GM21390 (cell line): ENCODE measurements around the gene ARHGAP44.
"Not testable (repeated sequence)": the region's sequence is repeated elsewhere in the genome, so short reads cannot be mapped to it uniquely, and the experiment has no call there.

Experiments used
- ATAC-seq: cut with Tn5 transposase; IDR thresholded peaks from one replicate; pipeline ENCODE4 v1.9.1; 2021; ENCODE audit not compliant: unreplicated experiment

ARHGAP44 gene

GRCh38 chr17:12958786-12959185, 169.5 kb downstream of the ARHGAP44 start:
- ATAC-seq, result no peak

- ATAC-seq, result no peak
Observed at GRCh38 chr17:12959441-12959840, 170.1 kb downstream of the ARHGAP44 start.

- no peak for ATAC-seq
Observed at GRCh38 chr17:12961655-12962054, 172.4 kb downstream of the ARHGAP44 start.

GRCh38 chr17:12963505-12963904, 174.2 kb downstream of the ARHGAP44 start:
- ATAC-seq, result no peak

- no peak for ATAC-seq
Observed at GRCh38 chr17:12964162-12964561, 174.9 kb downstream of the ARHGAP44 start.

GRCh38 chr17:12964840-12965239, 175.5 kb downstream of the ARHGAP44 start:
- no peak for ATAC-seq

- ATAC-seq, result no peak
Observed at GRCh38 chr17:12965988-12966387, 176.7 kb downstream of the ARHGAP44 start.

GRCh38 chr17:12966413-12966812, 177.1 kb downstream of the ARHGAP44 start:
- no peak for ATAC-seq

GRCh38 chr17:12967962-12968361, 178.7 kb downstream of the ARHGAP44 start:
- no peak for ATAC-seq

GRCh38 chr17:12973496-12974004, 184.3 kb downstream of the ARHGAP44 start:
- ATAC-seq, result no peak

- ATAC-seq, result no peak
Observed at GRCh38 chr17:12974005-12974531, 184.8 kb downstream of the ARHGAP44 start.

GRCh38 chr17:12977008-12977751, 187.9 kb downstream of the ARHGAP44 start:
- no peak for ATAC-seq

- not testable (repeated sequence) for ATAC-seq
Observed at GRCh38 chr17:12978787-12979186, 189.5 kb downstream of the ARHGAP44 start.

GRCh38 chr17:12979246-12979645, 189.9 kb downstream of the ARHGAP44 start:
- ATAC-seq, result no peak

- no peak for ATAC-seq
Observed at GRCh38 chr17:12979826-12980500, 190.7 kb downstream of the ARHGAP44 start.

- no peak for ATAC-seq
Observed at GRCh38 chr17:12982224-12982623, 192.9 kb downstream of the ARHGAP44 start.

- ATAC-seq, result no peak
Observed at GRCh38 chr17:12983991-12984884, 194.9 kb downstream of the ARHGAP44 start.

GRCh38 chr17:12985431-12986293, 196.4 kb downstream of the ARHGAP44 start:
- no peak for ATAC-seq

- ATAC-seq, result no peak
Observed at GRCh38 chr17:12987120-12987519, 197.8 kb downstream of the ARHGAP44 start.
